NCI-H2196 treated with DMSO at 0.1 percent for 48 hours (cell line): Measurements from ENCODE around the gene CRYGA.

Experiments
- DNase-seq: peaks from one replicate; lab custom pipeline; 2025; ENCODE audit not compliant: unreplicated experiment; lab: John Stamatoyannopoulos, UW

CRYGA gene

GRCh38 chr2:208163489-208163888 is at the start of gene CRYGA:
Gene CRYGA, minus strand, starts transcription at chr2:208163589. Its CDS starts 33 bp downstream, at chr2:208163556.
- DNase-seq = no peak

- DNase-seq = no peak
Observed at GRCh38 chr2:208210688-208211451, 47.5 kb upstream of the CRYGA start.

GRCh38 chr2:208208335-208209085 is 45.1 kb upstream of the CRYGA start:
- DNase-seq = no peak

- DNase-seq = no peak
Observed at GRCh38 chr2:208207769-208208168, 44.4 kb upstream of the CRYGA start.

GRCh38 chr2:208204166-208204565 is 40.8 kb upstream of the CRYGA start:
- DNase-seq = no peak

- no peak for DNase-seq
Observed at GRCh38 chr2:208195531-208195930, 32.1 kb upstream of the CRYGA start.

GRCh38 chr2:208192611-208193236 is 29.3 kb upstream of the CRYGA start:
- DNase-seq = no peak

GRCh38 chr2:208189810-208190503 is 26.6 kb upstream of the CRYGA start, which contains the start of gene C2orf80:
Gene C2orf80, minus strand, starts transcription at chr2:208190030. Its CDS starts 3,044 bp downstream, at chr2:208186986.
- DNase-seq = no peak

GRCh38 chr2:208189069-208189809 is 25.9 kb upstream of the CRYGA start:
- DNase-seq = no peak

GRCh38 chr2:208186893-208187292 is 23.5 kb upstream of the CRYGA start:
- no peak for DNase-seq

- DNase-seq = no peak
Observed at GRCh38 chr2:208186465-208186864, 23.1 kb upstream of the CRYGA start.

GRCh38 chr2:208183972-208184705 is 20.8 kb upstream of the CRYGA start:
- no peak for DNase-seq

- no peak for DNase-seq
Observed at GRCh38 chr2:208183526-208183925, 20.1 kb upstream of the CRYGA start.

- DNase-seq = no peak
Observed at GRCh38 chr2:208182835-208183234, 19.4 kb upstream of the CRYGA start.

GRCh38 chr2:208179028-208179609 is 15.7 kb upstream of the CRYGA start:
- no peak for DNase-seq

- DNase-seq = no peak
Observed at GRCh38 chr2:208175840-208176153, 12.4 kb upstream of the CRYGA start.

- peak; percentile 66 for DNase-seq
Observed at GRCh38 chr2:208175069-208175839, 11.9 kb upstream of the CRYGA start.

- no peak for DNase-seq
Observed at GRCh38 chr2:208174144-208174543, 10.8 kb upstream of the CRYGA start.

GRCh38 chr2:208172125-208172524 is 8.7 kb upstream of the CRYGA start:
- no peak for DNase-seq
